Activated CD4-positive, alpha-beta T cell treated with anti-CD3 and anti-CD28 coated beads, Interleukin-2, amount 50 U/mL, for 1 hour (primary cell): ENCODE data around the gene DOK1.

ENCODE experiments used
- DNase-seq: peaks from one replicate; pipeline ENCODE4 v3.0.0-alpha.2; 2020

Gene DOK1

GRCh38 chr2:74553892-74554819, at the start of gene DOK1, which contains the start of gene LOXL3:
DOK1 (plus strand) TSS chr2:74554720; CDS start chr2:74554755, 35 bp downstream.
LOXL3 (minus strand) TSS chr2:74553942; CDS start chr2:74552634, 1,308 bp downstream.
- peak; percentile 77 for DNase-seq

- DNase-seq: no peak
Observed at GRCh38 chr2:74505448-74506246, 48.9 kb upstream of the DOK1 start.

GRCh38 chr2:74507145-74507925, 47.2 kb upstream of the DOK1 start, which contains the start of gene PCGF1:
PCGF1 (minus strand) TSS chr2:74507695; CDS start chr2:74507668, 27 bp downstream.
- peak; percentile 99 for DNase-seq

GRCh38 chr2:74507926-74508520, 46.5 kb upstream of the DOK1 start:
- DNase-seq: no peak

GRCh38 chr2:74510272-74510671, 44.2 kb upstream of the DOK1 start:
- no peak for DNase-seq

GRCh38 chr2:74511104-74511989, 43.2 kb upstream of the DOK1 start:
- no peak for DNase-seq

- no peak for DNase-seq
Observed at GRCh38 chr2:74512744-74513604, 41.5 kb upstream of the DOK1 start.

GRCh38 chr2:74513605-74514367, 40.7 kb upstream of the DOK1 start:
- DNase-seq: no peak

GRCh38 chr2:74514368-74515270, 39.9 kb upstream of the DOK1 start, which contains the start of gene TLX2:
TLX2 (plus strand) TSS chr2:74514450; CDS start chr2:74514807, 357 bp downstream.
- DNase-seq: no peak

- DNase-seq: no peak
Observed at GRCh38 chr2:74515271-74515980, 39.1 kb upstream of the DOK1 start.

- DNase-seq: peak; percentile 73
Observed at GRCh38 chr2:74515981-74516633, 38.4 kb upstream of the DOK1 start.

- no peak for DNase-seq
Observed at GRCh38 chr2:74516650-74517049, 37.9 kb upstream of the DOK1 start.

- DNase-seq: no peak
Observed at GRCh38 chr2:74522516-74522915, 32.0 kb upstream of the DOK1 start.

GRCh38 chr2:74524005-74524404, 30.5 kb upstream of the DOK1 start:
- DNase-seq: no peak

- DNase-seq: no peak
Observed at GRCh38 chr2:74524955-74525716, 29.4 kb upstream of the DOK1 start.
